Measurements from ENCODE around the gene RUFY3. TPM values are rescaled to one million over a fixed set of nuclear protein-coding genes. Genes with fewer than 3 reads are reported as not detected.

Gene RUFY3
- total and polyA plus RNA-seq, 2 experiments from 2014 or later: 18.3 to 29.2 TPM

- TF ChIP-seq REST (IDR thresholded peaks at IDR 0.05; ENCODE audit: unreplicated experiment) (no peak), POLR2AphosphoS5 (IDR thresholded peaks at IDR 0.05; ENCODE audit: low read depth) (no peak), CTCF (conservative IDR thresholded peaks at IDR 0.05; ENCODE audit: low read depth in 2 of 2) (no peak), EZH2phosphoT487 (IDR thresholded peaks at IDR 0.05; ENCODE audit: unreplicated experiment) (no peak), STAT1 (IDR thresholded peaks at IDR 0.05; ENCODE audit: unreplicated experiment) (no peak), JUNB (IDR thresholded peaks at IDR 0.05; ENCODE audit: unreplicated experiment) (no peak), EZH2 (IDR thresholded peaks at IDR 0.05; ENCODE audit: low read depth, unreplicated experiment) (no peak)
Measured at GRCh38 chr4:70838204-70838603, 116.4 kb downstream of the RUFY3 start (continued).

- H3K36me3 Mint-ChIP-seq (ENCODE audit: low read depth): peaks cover 29% of the 10 kb centered on the region
- Histone ChIP-seq H3K27me3 (ENCODE audit: insufficient read depth) (no peaks in the 10 kb centered on the region), H3K4me3 (peak overlapping the region; percentile 85), H3K4me2 (peak overlapping the region; percentile 90), H3K4me1 (ENCODE audit: insufficient read depth) (peaks cover 23% of the 10 kb centered on the region), H3K9me2 (ENCODE audit: insufficient read depth) (no peaks in the 10 kb centered on the region; the same call in 1 of the 2 replicates), H3F3A (replicated peaks; ENCODE audit: low read depth) (no peaks in the 10 kb centered on the region), H3K79me2 (replicated peaks; ENCODE audit: insufficient read depth) (peaks cover 55% of the 10 kb centered on the region), H2AFZ (no peak overlapping the region), H3K27ac (ENCODE audit: low read depth) (peak overlapping the region; percentile 83; the same call in 1 of the 2 replicates), H3K36me3 (ENCODE audit: insufficient read depth) (peaks cover 9% of the 10 kb centered on the region; the same call in 1 of the 2 replicates), H4K20me1 (replicated peaks; ENCODE audit: insufficient read depth) (peaks cover 30% of the 10 kb centered on the region)
- H3K27me3 Mint-ChIP-seq (ENCODE audit: insufficient read depth, low read depth, poor library complexity): peaks cover 4% of the 10 kb centered on the region
- H3K27ac Mint-ChIP-seq: peak overlapping the region; percentile 97
- H3K4me1 Mint-ChIP-seq: peaks cover 16% of the 10 kb centered on the region
- peak; percentile 61 for ATAC-seq
- H3K4me3 Mint-ChIP-seq: peak overlapping the region; percentile 97
- no peak for TF ChIP-seq ZNF331 (CRISPR knock-in tag; IDR thresholded peaks at IDR 0.05; ENCODE audit: low read depth)
- TF ChIP-seq STAT1 (IDR thresholded peaks at IDR 0.05; ENCODE audit: unreplicated experiment): no peak
- TF ChIP-seq POLR2AphosphoS5 (IDR thresholded peaks at IDR 0.05; ENCODE audit: low read depth): peak; percentile 48
- peak; percentile 64 for DNase-seq (ENCODE audit: low spot score)
- no peaks in the 10 kb centered on the region for H3K9me3 Mint-ChIP-seq
Measured at GRCh38 chr4:70838666-70839588, 117.2 kb downstream of the RUFY3 start.

Measured in GM23338 (cell line).